D721Med (cell line): ENCODE measurements around the gene XYLT2.

ENCODE experiments used
- DNase-seq: peaks from one replicate; pipeline ENCODE4 v3.0.0; 2011; ENCODE audit warnings: low spot score; ENCODE audit not compliant: insufficient read length
- FAIRE-seq: peaks from 2 replicates; lab custom pipeline; 2011; peaks lifted over from hg19 to GRCh38; lab: Jason Lieb, UNC
- CTCF ChIP-seq: IDR thresholded peaks from 2 replicates; pipeline ENCODE4 v1.5.1; 2012; ENCODE audit warnings: mild to moderate bottlenecking, control low read depth; ENCODE audit not compliant: insufficient read depth; ENCODE audit errors: missing control alignments

XYLT2 gene

DNA sequence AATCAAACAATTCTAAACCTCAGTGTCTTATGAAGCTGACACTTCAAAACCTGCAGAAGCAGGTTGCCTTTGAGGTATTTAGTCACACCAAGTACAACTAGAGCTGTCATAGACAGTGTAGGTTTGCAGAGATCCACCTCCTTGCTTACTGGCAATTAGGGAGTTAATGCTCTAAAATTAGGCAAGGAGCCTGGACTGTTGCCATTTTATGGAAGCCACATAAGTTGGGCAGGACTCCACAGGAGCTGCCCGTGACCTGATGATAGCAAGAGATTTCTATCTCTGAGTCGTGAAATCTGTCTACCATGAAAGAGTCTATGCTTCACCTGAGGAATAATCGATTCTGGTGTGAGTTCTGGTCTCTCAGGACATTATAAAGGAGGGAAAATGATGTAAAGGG lies 36.0 kb downstream of the XYLT2 start:
- TF ChIP-seq CTCF, result no peak
- DNase-seq (no peak), FAIRE-seq (no peak)

DNA sequence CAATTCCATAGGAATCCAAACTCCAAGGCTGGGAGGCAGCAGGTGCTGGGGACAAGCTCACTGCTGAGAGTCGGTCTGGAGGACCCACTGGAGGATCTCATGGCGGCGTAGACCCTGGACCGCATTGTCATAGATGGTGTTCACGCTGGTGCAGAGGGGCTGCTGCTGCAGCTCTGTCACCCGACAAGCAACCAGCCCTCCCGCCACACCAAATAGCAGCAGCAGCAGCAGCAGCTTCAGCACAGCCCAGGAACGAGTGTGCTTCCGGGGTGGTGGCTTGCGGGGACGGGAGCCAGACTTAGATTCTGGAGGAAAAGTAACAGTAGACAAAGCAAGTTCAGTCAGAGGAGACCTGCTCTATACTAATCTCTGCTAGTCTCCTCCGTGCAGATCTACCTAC lies 37.0 kb downstream of the XYLT2 start:
- FAIRE-seq (no peak), DNase-seq (no peak)
- TF ChIP-seq CTCF, result no peak

- no peak for TF ChIP-seq CTCF
- FAIRE-seq, result no peak
- no peak for DNase-seq
These were observed 40.6 kb downstream of the XYLT2 start for GRCh38 chr17:50386510-50386909.

GRCh38 chr17:50388728-50389127 lies 42.8 kb downstream of the XYLT2 start:
- FAIRE-seq (no peak), DNase-seq (no peak)
- no peak for TF ChIP-seq CTCF

- FAIRE-seq (no peak), DNase-seq (no peak)
- no peak for TF ChIP-seq CTCF
These were observed 43.6 kb downstream of the XYLT2 start for GRCh38 chr17:50389534-50389933.

- DNase-seq (no peak), FAIRE-seq (no peak)
- no peak for TF ChIP-seq CTCF
These were observed 46.7 kb downstream of the XYLT2 start for GRCh38 chr17:50392621-50393020.

- DNase-seq (no peak), FAIRE-seq (no peak)
- no peak for TF ChIP-seq CTCF
These were observed 47.8 kb downstream of the XYLT2 start for GRCh38 chr17:50393700-50394099.
